Measurements from ENCODE around the gene OMA1.

DNA sequence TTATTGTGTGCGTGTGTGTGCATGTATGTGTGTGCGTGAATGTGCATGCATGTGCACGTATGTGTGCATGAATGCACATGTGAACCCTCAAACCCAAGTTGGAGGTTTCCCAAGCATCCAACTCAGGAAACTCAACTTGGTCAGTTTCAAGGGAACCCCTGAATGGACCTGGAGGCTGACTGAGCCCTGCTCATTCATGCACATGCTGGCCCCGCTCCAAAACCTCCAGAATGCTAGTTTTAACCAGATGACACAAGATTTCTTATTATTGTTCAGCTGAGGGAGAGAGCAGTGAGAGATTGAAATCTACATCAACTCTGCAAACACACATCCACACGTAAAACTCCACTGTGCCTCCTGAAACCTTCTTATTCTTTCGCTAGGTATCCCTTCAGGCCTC is 104.4 kb downstream of the OMA1 start:
- TF ChIP-seq, protein P1, sequence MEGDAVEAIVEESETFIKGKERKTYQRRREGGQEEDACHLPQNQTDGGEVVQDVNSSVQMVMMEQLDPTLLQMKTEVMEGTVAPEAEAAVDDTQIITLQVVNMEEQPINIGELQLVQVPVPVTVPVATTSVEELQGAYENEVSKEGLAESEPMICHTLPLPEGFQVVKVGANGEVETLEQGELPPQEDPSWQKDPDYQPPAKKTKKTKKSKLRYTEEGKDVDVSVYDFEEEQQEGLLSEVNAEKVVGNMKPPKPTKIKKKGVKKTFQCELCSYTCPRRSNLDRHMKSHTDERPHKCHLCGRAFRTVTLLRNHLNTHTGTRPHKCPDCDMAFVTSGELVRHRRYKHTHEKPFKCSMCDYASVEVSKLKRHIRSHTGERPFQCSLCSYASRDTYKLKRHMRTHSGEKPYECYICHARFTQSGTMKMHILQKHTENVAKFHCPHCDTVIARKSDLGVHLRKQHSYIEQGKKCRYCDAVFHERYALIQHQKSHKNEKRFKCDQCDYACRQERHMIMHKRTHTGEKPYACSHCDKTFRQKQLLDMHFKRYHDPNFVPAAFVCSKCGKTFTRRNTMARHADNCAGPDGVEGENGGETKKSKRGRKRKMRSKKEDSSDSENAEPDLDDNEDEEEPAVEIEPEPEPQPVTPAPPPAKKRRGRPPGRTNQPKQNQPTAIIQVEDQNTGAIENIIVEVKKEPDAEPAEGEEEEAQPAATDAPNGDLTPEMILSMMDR (IDR thresholded peaks at IDR 0.05) = no peak
- TF ChIP-seq POLR2A (IDR thresholded peaks at IDR 0.05) = no peak
